ENCODE results near the gene CYCS. TPM values are rescaled to one million over a fixed set of nuclear protein-coding genes. Genes with fewer than 3 reads are reported as not detected.

CYCS gene
- total RNA-seq, 1 experiment from 2014 or later, result 224 TPM

DNA sequence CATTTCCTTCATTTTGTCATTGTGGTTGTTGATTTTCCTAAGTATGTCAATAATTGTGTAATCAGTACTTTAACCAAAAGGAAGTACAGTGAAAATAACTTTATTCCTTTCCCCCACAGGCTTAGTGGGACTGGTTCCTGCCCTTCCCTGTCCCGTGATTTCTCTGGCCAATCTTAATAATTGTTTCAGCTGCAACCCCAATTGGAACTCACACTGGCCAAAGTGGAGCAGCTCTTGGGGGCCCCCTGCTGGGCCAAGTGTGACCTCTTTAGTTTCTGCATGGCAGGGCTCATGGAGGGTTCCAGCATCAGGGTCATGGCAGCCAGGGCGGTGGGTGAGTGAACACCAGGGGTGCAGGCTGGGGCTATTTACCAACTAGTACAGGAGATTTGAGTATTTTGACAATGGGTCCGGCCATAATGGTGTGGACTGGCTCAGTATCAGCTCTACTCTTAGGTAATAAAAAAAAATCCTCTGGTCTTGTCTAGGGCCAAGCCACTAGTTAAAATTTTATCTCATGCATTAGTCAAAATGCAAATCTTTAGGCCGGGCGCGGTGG is 31.7 kb downstream of the CYCS start:
- Histone ChIP-seq H3K79me2 (ENCODE audit: insufficient read depth, low read length) (no peaks in the 10 kb centered on the region), H3K4me1 (ENCODE audit: control insufficient read depth in 1 of 2, insufficient read depth in 2 of 2, low read length in 2 of 2) (peaks cover 2 to 30% of the 10 kb centered on the region in 2 experiments; a peak in 3 of 4 replicates), H3K36me3 (ENCODE audit: control insufficient read depth in 1 of 2, insufficient read depth in 2 of 2, low read length in 2 of 2) (no peaks in the 10 kb centered on the region), H3K27ac (ENCODE audit: low read depth, low read length) (no peak overlapping the region), H4K20me1 (ENCODE audit: insufficient read depth) (no peaks in the 10 kb centered on the region), H3K9me3 (ENCODE audit: control insufficient read depth in 1 of 2, insufficient read depth in 1 of 2, low read depth in 1 of 2, low read length in 2 of 2) (no peaks in the 10 kb centered on the region), H3K9me2 (ENCODE audit: insufficient read depth) (no peaks in the 10 kb centered on the region), H3K4me2 (ENCODE audit: low read length) (0 out of 2 replicates have a peak overlapping the region, but pooled peaks have one; percentile 21), H2AFZ (ENCODE audit: low read depth, low read length, poor library complexity, severe bottlenecking) (peak overlapping the region; percentile 95), H3K9ac (ENCODE audit: low read length) (no peak overlapping the region), H3K4me3 (replicated peaks in 1 of 2; ENCODE audit: low read depth in 1 of 2, low read length in 2 of 2) (no peak overlapping the region), H3K27me3 (ENCODE audit: insufficient read depth, low read length) (no peaks in the 10 kb centered on the region)
- POLR2A ChIA-PET, result interaction anchor here (1.0 to 2.5 kb wide), 3 partner anchors 32 to 281 kb away, joined by 4 to 11 read pairs (median 4); partner anchors contain the start of gene CYCS
- peak; percentile 70 for DNase-seq (ENCODE audit: low read depth, low spot score)
- RAD21 ChIA-PET (ENCODE audit: low non-redundant PET in 1 of 2, low total read pairs in 2 of 2, uncharacterized antibody in 2 of 2, unreplicated experiment in 2 of 2), result interaction anchor here (0.5 to 1.2 kb wide), 7 partner anchors 8 to 427 kb away, joined by 3 to 5 read pairs (median 3); no protein-coding TSS in a partner anchor
- CTCF ChIA-PET, result interaction anchor here (0.6 to 6.0 kb wide), 21 partner anchors 18 to 1229 kb away, joined by 3 to 85 read pairs (median 3); partner anchors contain the start of gene OSBPL3
- BruUV-seq (replicated peaks), result no TSS peak
- intact Hi-C loops (cut with micrococcal nuclease), result loop anchor here (1.0 to 10.0 kb wide), 6 partner anchors 113 to 1229 kb away; partner anchors contain the start of gene OSBPL3
- peak; percentile 88 for ATAC-seq
- no peak for TF ChIP-seq ZFX (IDR thresholded peaks at IDR 0.05)
- TF ChIP-seq POLR2AphosphoS5 (IDR thresholded peaks at IDR 0.05; ENCODE audit: low read depth, low read length), result no peak
- peak; percentile 53 for TF ChIP-seq YY1 (IDR thresholded peaks at IDR 0.05; ENCODE audit: extremely low read depth, insufficient replicate concordance, low read depth, low read length)
- no peak for TF ChIP-seq POLR2A (IDR thresholded peaks at IDR 0.05; ENCODE audit: borderline replicate concordance, extremely low read depth, insufficient read depth, insufficient read length)
- peak; percentile 84 for TF ChIP-seq RAD21 (IDR thresholded peaks at IDR 0.05; ENCODE audit: low read depth)
- no peak for TF ChIP-seq EZH2phosphoT487 (IDR thresholded peaks at IDR 0.05; ENCODE audit: borderline replicate concordance)
- no peak for TF ChIP-seq SP1 (IDR thresholded peaks at IDR 0.05; ENCODE audit: low read depth)
- TF ChIP-seq TCF7L2 (IDR thresholded peaks at IDR 0.05; ENCODE audit: borderline replicate concordance, extremely low read depth, insufficient read depth, insufficient read length), result no peak
- no peak for TF ChIP-seq ATF3 (IDR thresholded peaks at IDR 0.05)
- TF ChIP-seq CEBPB (IDR thresholded peaks at IDR 0.05; ENCODE audit: low read depth), result no peak
- peak; percentile 61; the same call in 1 of the 2 replicates for TF ChIP-seq CBX3 (IDR thresholded peaks at IDR 0.05; ENCODE audit: low read depth)
- TF ChIP-seq MAX (IDR thresholded peaks at IDR 0.05), result no peak
- TF ChIP-seq ZNF274 (IDR thresholded peaks at IDR 0.05; ENCODE audit: low read depth, low read length), result no peak
- TF ChIP-seq ZBTB33 (IDR thresholded peaks at IDR 0.05; ENCODE audit: extremely low read depth, insufficient replicate concordance, low read length), result no peak
- TF ChIP-seq, protein P1, sequence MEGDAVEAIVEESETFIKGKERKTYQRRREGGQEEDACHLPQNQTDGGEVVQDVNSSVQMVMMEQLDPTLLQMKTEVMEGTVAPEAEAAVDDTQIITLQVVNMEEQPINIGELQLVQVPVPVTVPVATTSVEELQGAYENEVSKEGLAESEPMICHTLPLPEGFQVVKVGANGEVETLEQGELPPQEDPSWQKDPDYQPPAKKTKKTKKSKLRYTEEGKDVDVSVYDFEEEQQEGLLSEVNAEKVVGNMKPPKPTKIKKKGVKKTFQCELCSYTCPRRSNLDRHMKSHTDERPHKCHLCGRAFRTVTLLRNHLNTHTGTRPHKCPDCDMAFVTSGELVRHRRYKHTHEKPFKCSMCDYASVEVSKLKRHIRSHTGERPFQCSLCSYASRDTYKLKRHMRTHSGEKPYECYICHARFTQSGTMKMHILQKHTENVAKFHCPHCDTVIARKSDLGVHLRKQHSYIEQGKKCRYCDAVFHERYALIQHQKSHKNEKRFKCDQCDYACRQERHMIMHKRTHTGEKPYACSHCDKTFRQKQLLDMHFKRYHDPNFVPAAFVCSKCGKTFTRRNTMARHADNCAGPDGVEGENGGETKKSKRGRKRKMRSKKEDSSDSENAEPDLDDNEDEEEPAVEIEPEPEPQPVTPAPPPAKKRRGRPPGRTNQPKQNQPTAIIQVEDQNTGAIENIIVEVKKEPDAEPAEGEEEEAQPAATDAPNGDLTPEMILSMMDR (IDR thresholded peaks at IDR 0.05 in 2 of 3, conservative IDR thresholded peaks at IDR 0.05 in 1 of 3; ENCODE audit: borderline replicate concordance in 1 of 3, insufficient read depth in 1 of 3, low read depth in 2 of 3, low read length in 2 of 3), result peak; percentile 84 to 92 (median 91)
- no peak for TF ChIP-seq SRF (IDR thresholded peaks at IDR 0.05; ENCODE audit: low read depth)
- no peak for TF ChIP-seq SIN3A (IDR thresholded peaks at IDR 0.05; ENCODE audit: low read depth)
